Activated gamma-delta T cell treated with anti-CD3 and anti-CD28 coated beads, Interleukin-2, amount 50 U/mL, for 16 hours (primary cell): ENCODE data around the gene ARID1B.

Source experiments
- DNase-seq: peaks from one replicate; pipeline ENCODE4 v3.0.0-alpha.2; 2020; ENCODE audit warnings: low read depth

ARID1B gene

GRCh38 chr6:156992020-156992804, 215.0 kb downstream of the ARID1B start:
- no peak for DNase-seq

- no peak for DNase-seq
Measured at GRCh38 chr6:156993713-156994112, 216.5 kb downstream of the ARID1B start.

- DNase-seq = no peak
Measured at GRCh38 chr6:156994215-156995076, 217.3 kb downstream of the ARID1B start.

- DNase-seq = no peak
Measured at GRCh38 chr6:156995502-156995901, 218.3 kb downstream of the ARID1B start.

- no peak for DNase-seq
Measured at GRCh38 chr6:156996265-156996664, 219.1 kb downstream of the ARID1B start.

- DNase-seq = no peak
Measured at GRCh38 chr6:156998794-156999330, 221.7 kb downstream of the ARID1B start.

- DNase-seq = no peak
Measured at GRCh38 chr6:156999762-157000161, 222.6 kb downstream of the ARID1B start.

GRCh38 chr6:157001716-157002115, 224.5 kb downstream of the ARID1B start:
- no peak for DNase-seq

- DNase-seq = no peak
Measured at GRCh38 chr6:157002774-157003173, 225.6 kb downstream of the ARID1B start.

- DNase-seq = no peak
Measured at GRCh38 chr6:157005940-157006339, 228.8 kb downstream of the ARID1B start.

- no peak for DNase-seq
Measured at GRCh38 chr6:157008568-157008967, 231.4 kb downstream of the ARID1B start.

GRCh38 chr6:157012355-157012754, 235.2 kb downstream of the ARID1B start:
- DNase-seq = no peak

GRCh38 chr6:157013649-157014304, 236.6 kb downstream of the ARID1B start:
- no peak for DNase-seq

GRCh38 chr6:157014871-157015270, 237.7 kb downstream of the ARID1B start:
- DNase-seq = no peak

GRCh38 chr6:157017022-157017421, 239.8 kb downstream of the ARID1B start:
- no peak for DNase-seq

- no peak for DNase-seq
Measured at GRCh38 chr6:157017861-157018260, 240.7 kb downstream of the ARID1B start.

GRCh38 chr6:157019115-157019641, 242.0 kb downstream of the ARID1B start:
- DNase-seq = no peak

GRCh38 chr6:157019733-157020132, 242.6 kb downstream of the ARID1B start:
- no peak for DNase-seq

- DNase-seq = no peak
Measured at GRCh38 chr6:157020398-157020797, 243.2 kb downstream of the ARID1B start.

GRCh38 chr6:157020881-157021343, 243.7 kb downstream of the ARID1B start:
- peak; percentile 39 for DNase-seq

GRCh38 chr6:157021344-157021992, 244.3 kb downstream of the ARID1B start:
- DNase-seq = peak; percentile 79
